Uterus (tissue), 4 donors: ENCODE results near the gene ITGB5. TPM values are rescaled to one million over a fixed set of nuclear protein-coding genes. Genes with fewer than 3 reads are reported as not detected.
A peak's percentile ranks its signal among the peaks of the same experiment; 100 is the strongest.
"Not testable (repeated sequence)": the region's sequence is repeated elsewhere in the genome, so short reads cannot be mapped to it uniquely, and the experiment has no call there.

ENCODE experiments used
- DNase-seq, 2 donors: peaks; one replicate each; pipeline ENCODE4 v3.0.0-alpha.2; 2019 to 2020
- H3K27ac ChIP-seq, 2 donors: fragments of 200-600 bp; sonication (generic); 1 replicate in 1 of 2; 2 replicates in 1 of 2; pipeline ENCODE4 v1.5.1; 2016 to 2018
- H3K27me3 ChIP-seq, 2 donors: fragments of 200-600 bp; sonication (generic); one replicate each; pipeline ENCODE4 v1.5.1; 2018 to 2019; ENCODE audit warnings: control low read depth in 1 of 2
- H3K36me3 ChIP-seq, 2 donors: fragments of 200-600 bp; sonication (generic); one replicate each; pipeline ENCODE4 v1.5.1; 2019; ENCODE audit warnings: control low read depth in 1 of 2
- H3K4me1 ChIP-seq, 2 donors: fragments of 200-600 bp; sonication (generic); one replicate each; pipeline ENCODE4 v1.5.1; 2018 to 2019; ENCODE audit warnings: control low read depth in 1 of 2
- H3K4me3 ChIP-seq, 2 donors: fragments of 200-600 bp; sonication (generic); 1 replicate in 1 of 2; 2 replicates in 1 of 2; pipeline ENCODE4 v1.5.1; 2018 to 2019; ENCODE audit warnings: mild to moderate bottlenecking in 1 of 2
- H3K9me3 ChIP-seq, 2 donors: fragments of 200-600 bp; sonication (generic); one replicate each; pipeline ENCODE4 v1.5.1; 2019; ENCODE audit warnings: control low read depth in 1 of 2
- POLR2A ChIP-seq, 2 donors: fragments of 450-650 bp; IDR thresholded peaks; one replicate each; pipeline ENCODE4 v1.6.1; 2016; ENCODE audit warnings: antibody characterized with exemption in 2 of 2, mild to moderate bottlenecking in 1 of 2, moderate library complexity in 1 of 2
- intact Hi-C: fragments of 100-400 bp; cut with DNase I; formaldehyde crosslinking; loops from one replicate; pipeline ENCODE4 v1.15.1; 2023; ENCODE audit warnings: low total_unique reads
- total RNA-seq, 4 donors: library from RNA; depleted of rRNA in 3 of 4; stranded (reverse); fragments of >200 nt in 3 of 4; gene quantifications; one replicate each; pipeline versions ENCODE4 v1.1.0 to v1.2.4, GENCODE V29; 2014 to 2023
- TF ChIP-seq, protein P1 (sequence below), 4 experiments: fragments of 200-600 bp in 2 of 4; fragments of 450-650 bp in 2 of 4; sonication (generic) in 2 of 4; IDR thresholded peaks; one replicate each; pipeline ENCODE4 v1.5.1; 2016 to 2019; ENCODE audit warnings: antibody characterized with exemption in 4 of 4, mild to moderate bottlenecking in 2 of 4, moderate library complexity in 1 of 4
- donor health status: DM: yes; HTN: yes; CAD: no.

Gene ITGB5
- total RNA-seq, 4 donors from 2014 or later: 28.7 to 106 (median 71.6) TPM

- Histone ChIP-seq H3K4me1 (peaks cover 0 to 12% of the 10 kb centered on the region in 2 donors), H3K4me3 (no peak overlapping the region), H3K27me3 (no peaks in the 10 kb centered on the region), H3K27ac (no peak overlapping the region), H3K9me3 (no peaks in the 10 kb centered on the region), H3K36me3 (no peaks in the 10 kb centered on the region)
- TF ChIP-seq POLR2A (IDR thresholded peaks at IDR 0.05): no peak
- TF ChIP-seq, protein P1, sequence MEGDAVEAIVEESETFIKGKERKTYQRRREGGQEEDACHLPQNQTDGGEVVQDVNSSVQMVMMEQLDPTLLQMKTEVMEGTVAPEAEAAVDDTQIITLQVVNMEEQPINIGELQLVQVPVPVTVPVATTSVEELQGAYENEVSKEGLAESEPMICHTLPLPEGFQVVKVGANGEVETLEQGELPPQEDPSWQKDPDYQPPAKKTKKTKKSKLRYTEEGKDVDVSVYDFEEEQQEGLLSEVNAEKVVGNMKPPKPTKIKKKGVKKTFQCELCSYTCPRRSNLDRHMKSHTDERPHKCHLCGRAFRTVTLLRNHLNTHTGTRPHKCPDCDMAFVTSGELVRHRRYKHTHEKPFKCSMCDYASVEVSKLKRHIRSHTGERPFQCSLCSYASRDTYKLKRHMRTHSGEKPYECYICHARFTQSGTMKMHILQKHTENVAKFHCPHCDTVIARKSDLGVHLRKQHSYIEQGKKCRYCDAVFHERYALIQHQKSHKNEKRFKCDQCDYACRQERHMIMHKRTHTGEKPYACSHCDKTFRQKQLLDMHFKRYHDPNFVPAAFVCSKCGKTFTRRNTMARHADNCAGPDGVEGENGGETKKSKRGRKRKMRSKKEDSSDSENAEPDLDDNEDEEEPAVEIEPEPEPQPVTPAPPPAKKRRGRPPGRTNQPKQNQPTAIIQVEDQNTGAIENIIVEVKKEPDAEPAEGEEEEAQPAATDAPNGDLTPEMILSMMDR (IDR thresholded peaks at IDR 0.05): no peak
- intact Hi-C loops: no loop called here
- DNase-seq: no peak
Observed at GRCh38 chr3:124796477-124796876, 90.7 kb downstream of the ITGB5 start.

- DNase-seq: no peak
- peak overlapping the region; percentile 69 to 82 for H3K27ac ChIP-seq
- intact Hi-C loops: no loop called here
Observed at GRCh38 chr3:124793054-124793739, 94.0 kb downstream of the ITGB5 start.

GRCh38 chr3:124792341-124793040 is 94.7 kb downstream of the ITGB5 start:
- no peaks in the 10 kb centered on the region for H3K27me3 ChIP-seq
- no peak overlapping the region for H3K4me3 ChIP-seq
- DNase-seq: no peak
- no peaks in the 10 kb centered on the region for H3K9me3 ChIP-seq
- intact Hi-C loops: no loop called here
- no peaks in the 10 kb centered on the region for H3K36me3 ChIP-seq
- peaks cover 5 to 6% of the 10 kb centered on the region in 2 donors for H3K4me1 ChIP-seq
- H3K27ac ChIP-seq: peak overlapping the region; percentile 69 to 82
- no peak for TF ChIP-seq POLR2A (IDR thresholded peaks at IDR 0.05)
- TF ChIP-seq, protein P1 (IDR thresholded peaks at IDR 0.05): no peak

More at GRCh38 chr3:124793054-124793739, 94.0 kb downstream of the ITGB5 start:
- TF ChIP-seq, protein P1 (IDR thresholded peaks at IDR 0.05): no peak
- no peak for TF ChIP-seq POLR2A (IDR thresholded peaks at IDR 0.05)
- no peaks in the 10 kb centered on the region for H3K36me3 ChIP-seq
- peaks cover 4 to 6% of the 10 kb centered on the region in 2 donors for H3K4me1 ChIP-seq
- H3K4me3 ChIP-seq: no peak overlapping the region
- H3K9me3 ChIP-seq: no peaks in the 10 kb centered on the region
- H3K27me3 ChIP-seq: no peaks in the 10 kb centered on the region

- intact Hi-C loops: no loop called here
- Histone ChIP-seq H3K4me1 (peaks cover 11 to 12% of the 10 kb centered on the region in 2 donors), H3K9me3 (no peaks in the 10 kb centered on the region), H3K36me3 (no peaks in the 10 kb centered on the region), H3K27ac (peak overlapping the region; percentile 69 to 82), H3K4me3 (no peak overlapping the region), H3K27me3 (no peaks in the 10 kb centered on the region)
- peak; percentile 43 for DNase-seq
- TF ChIP-seq POLR2A (IDR thresholded peaks at IDR 0.05): no peak
- TF ChIP-seq, protein P1 (IDR thresholded peaks at IDR 0.05): no peak
Observed at GRCh38 chr3:124791639-124792151, 95.5 kb downstream of the ITGB5 start.

- intact Hi-C loops: no loop called here
- H3K4me1 ChIP-seq: peaks cover 11 to 12% of the 10 kb centered on the region in 2 donors
- H3K36me3 ChIP-seq: no peaks in the 10 kb centered on the region
- TF ChIP-seq, protein P1 (IDR thresholded peaks at IDR 0.05): no peak
- no peak for TF ChIP-seq POLR2A (IDR thresholded peaks at IDR 0.05)
- H3K4me3 ChIP-seq: no peak overlapping the region
- no peak for DNase-seq
- H3K9me3 ChIP-seq: no peaks in the 10 kb centered on the region
- peak overlapping the region; percentile 69 to 82 for H3K27ac ChIP-seq
- H3K27me3 ChIP-seq: no peaks in the 10 kb centered on the region
Observed at GRCh38 chr3:124791142-124791541, 96.0 kb downstream of the ITGB5 start.

DNA sequence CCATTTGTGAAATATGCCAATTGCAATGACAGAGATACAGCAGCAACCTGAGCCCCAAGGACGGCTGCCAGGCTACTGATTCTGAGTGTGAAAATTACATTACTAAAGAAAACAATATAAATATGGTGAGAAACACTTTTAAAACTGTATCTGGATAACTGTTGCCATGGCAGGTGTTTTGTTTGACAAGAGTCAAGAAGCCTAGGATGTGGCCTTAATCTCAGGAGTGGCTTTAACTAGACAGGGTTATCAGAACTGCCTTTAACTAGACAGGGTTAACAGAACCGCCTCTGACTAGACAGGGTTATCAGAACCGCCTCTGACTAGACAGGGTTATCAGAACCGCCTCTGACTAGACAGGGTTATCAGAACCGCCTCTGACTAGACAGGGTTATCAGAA is 98.1 kb downstream of the ITGB5 start:
- DNase-seq, H3K9me3 ChIP-seq, H3K36me3 ChIP-seq, H3K4me3 ChIP-seq, intact Hi-C loops, H3K27me3 ChIP-seq: not testable (repeated sequence)
- Histone ChIP-seq H3K4me1 (peaks cover 11 to 12% of the 10 kb centered on the region in 2 donors), H3K27ac (peak overlapping the region in 1 of 2 donors; percentile 87)
